Measurements from ENCODE around the gene ATP9B.

The ATP9B gene

DNA sequence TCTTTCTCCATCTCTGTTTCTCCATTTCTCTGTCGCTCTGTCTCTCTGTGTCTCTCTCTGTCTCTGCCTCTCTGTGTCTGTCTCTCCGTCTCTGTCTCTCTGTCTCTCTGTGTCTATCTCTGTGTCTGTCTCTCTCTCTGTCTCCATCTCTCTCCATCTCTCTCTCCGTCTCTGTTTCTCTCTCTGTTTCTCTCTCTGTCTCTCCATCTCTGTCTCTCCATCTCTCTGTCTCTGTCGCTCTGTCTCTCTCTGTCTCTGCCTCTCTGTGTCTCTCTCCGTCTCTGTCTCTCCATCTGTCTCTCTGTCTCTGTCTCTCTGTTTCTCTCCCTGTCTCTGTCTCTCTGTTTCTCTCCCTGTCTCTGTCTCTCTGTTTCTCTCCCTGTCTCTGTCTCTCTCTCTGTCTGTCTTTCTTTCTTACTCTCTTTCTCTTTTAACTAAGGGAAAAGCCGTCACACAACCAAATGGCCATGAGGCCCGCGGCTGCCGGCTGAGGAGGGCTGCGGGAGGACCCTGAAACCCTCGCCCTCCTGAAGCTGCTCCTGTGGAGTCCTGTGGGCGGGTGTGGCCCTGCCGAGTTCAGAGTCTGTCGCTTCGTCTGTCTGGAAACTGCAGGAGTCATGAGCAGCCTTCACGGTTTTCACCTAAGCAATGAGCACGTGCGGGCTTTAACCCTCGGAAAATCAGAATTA is 355.8 kb downstream of the ATP9B start:
- Histone ChIP-seq H3K9me3 (ENCODE audit: control insufficient read depth in 1 of 2, low read length in 2 of 2) (no peaks in the 10 kb centered on the region), H3K27ac (ENCODE audit: low read depth, low read length) (no peak overlapping the region), H3K27me3 (ENCODE audit: control insufficient read depth in 1 of 2, insufficient read depth in 2 of 2, low read length in 2 of 2) (no peaks in the 10 kb centered on the region), H3K4me1 (ENCODE audit: control insufficient read depth in 1 of 2, insufficient read depth in 2 of 2, low read length in 2 of 2) (peaks cover 0 to 6% of the 10 kb centered on the region in 2 donors), H3K4me3 (ENCODE audit: low read depth in 1 of 2, low read length in 2 of 2) (no peak overlapping the region), H3K9ac (ENCODE audit: low read depth in 1 of 2, low read length in 2 of 2) (no peak overlapping the region), H3K36me3 (ENCODE audit: control insufficient read depth in 1 of 2, insufficient read depth in 2 of 2, low read length in 2 of 2) (peaks cover 0 to 5% of the 10 kb centered on the region in 2 donors)

DNA sequence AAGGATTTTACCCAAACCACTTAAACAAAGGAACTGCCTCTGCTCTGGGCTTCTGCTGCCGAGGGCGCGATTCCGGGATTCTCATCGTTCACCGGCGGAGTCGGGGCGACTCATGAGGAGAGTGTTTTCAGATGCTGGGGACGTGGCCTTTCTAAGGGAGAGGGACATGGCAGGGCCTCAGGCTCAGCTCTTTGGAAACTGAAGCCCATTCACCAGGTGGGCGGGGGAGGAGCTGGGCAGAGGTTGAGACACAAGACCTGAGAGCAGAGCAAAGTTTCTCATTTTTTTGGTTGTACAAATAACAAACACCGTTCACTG is 356.3 kb downstream of the ATP9B start:
- Histone ChIP-seq H3K9ac (ENCODE audit: low read depth in 1 of 2, low read length in 2 of 2) (no peak overlapping the region), H3K27me3 (ENCODE audit: control insufficient read depth in 1 of 2, insufficient read depth in 2 of 2, low read length in 2 of 2) (no peaks in the 10 kb centered on the region), H3K9me3 (ENCODE audit: control insufficient read depth in 1 of 2, low read length in 2 of 2) (no peaks in the 10 kb centered on the region), H3K36me3 (ENCODE audit: control insufficient read depth in 1 of 2, insufficient read depth in 2 of 2, low read length in 2 of 2) (peaks cover 0 to 4% of the 10 kb centered on the region in 2 donors), H3K4me1 (ENCODE audit: control insufficient read depth in 1 of 2, insufficient read depth in 2 of 2, low read length in 2 of 2) (peaks cover 0 to 6% of the 10 kb centered on the region in 2 donors), H3K4me3 (ENCODE audit: low read depth in 1 of 2, low read length in 2 of 2) (no peak overlapping the region), H3K27ac (ENCODE audit: low read depth, low read length) (no peak overlapping the region)

DNA sequence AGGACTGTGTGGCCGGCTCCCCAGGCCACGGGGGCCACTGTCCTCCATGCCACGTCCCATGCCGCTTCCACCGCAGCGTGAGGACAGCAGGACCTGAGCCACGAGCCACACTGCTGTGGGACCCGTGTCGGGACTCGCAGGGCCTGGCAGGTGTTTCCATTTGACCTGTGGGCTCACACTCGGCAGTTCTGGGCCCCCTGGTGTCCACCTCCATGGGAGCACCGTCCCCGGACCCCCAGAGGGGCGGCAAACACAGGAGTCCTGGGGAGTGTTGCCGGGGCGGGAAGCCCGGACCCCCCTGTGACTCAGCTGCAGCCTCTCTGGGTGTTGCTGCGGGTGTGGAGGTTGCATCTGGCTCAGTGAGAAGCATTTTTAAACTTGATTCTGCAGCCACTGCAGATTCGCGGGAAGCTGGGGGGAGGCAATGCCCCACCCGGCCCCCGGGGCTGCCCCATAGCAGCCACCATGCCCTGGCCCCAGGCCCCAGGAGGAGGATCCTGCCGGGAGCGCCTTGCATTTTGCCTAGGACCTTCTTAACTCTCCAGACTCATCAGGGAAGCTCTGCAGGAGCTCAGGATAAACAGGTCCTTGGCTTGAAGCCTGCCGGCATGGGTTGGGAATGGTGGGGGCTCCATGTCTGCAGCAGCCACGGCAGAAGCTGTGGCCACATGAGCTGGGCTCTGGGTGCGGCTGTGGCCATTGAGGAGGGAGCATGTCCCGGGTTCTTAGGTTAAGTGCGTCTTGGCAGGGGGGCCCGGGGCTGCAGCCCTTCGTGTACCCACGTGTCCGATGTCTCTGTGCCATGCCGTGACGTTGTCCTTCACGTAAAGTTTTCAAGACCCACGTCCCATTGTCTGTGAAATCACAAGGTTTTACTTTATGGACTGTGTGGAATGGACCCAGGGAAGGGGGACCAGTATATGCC is 357.4 kb downstream of the ATP9B start:
- Histone ChIP-seq H3K27ac (ENCODE audit: low read depth, low read length) (no peak overlapping the region), H3K27me3 (ENCODE audit: control insufficient read depth in 1 of 2, insufficient read depth in 2 of 2, low read length in 2 of 2) (no peaks in the 10 kb centered on the region), H3K9me3 (ENCODE audit: control insufficient read depth in 1 of 2, low read length in 2 of 2) (no peaks in the 10 kb centered on the region), H3K4me1 (ENCODE audit: control insufficient read depth in 1 of 2, insufficient read depth in 2 of 2, low read length in 2 of 2) (peaks cover 0 to 6% of the 10 kb centered on the region in 2 donors), H3K9ac (ENCODE audit: low read depth in 1 of 2, low read length in 2 of 2) (no peak overlapping the region), H3K4me3 (ENCODE audit: low read depth in 1 of 2, low read length in 2 of 2) (no peak overlapping the region), H3K36me3 (ENCODE audit: control insufficient read depth in 1 of 2, insufficient read depth in 2 of 2, low read length in 2 of 2) (no peaks in the 10 kb centered on the region)

DNA sequence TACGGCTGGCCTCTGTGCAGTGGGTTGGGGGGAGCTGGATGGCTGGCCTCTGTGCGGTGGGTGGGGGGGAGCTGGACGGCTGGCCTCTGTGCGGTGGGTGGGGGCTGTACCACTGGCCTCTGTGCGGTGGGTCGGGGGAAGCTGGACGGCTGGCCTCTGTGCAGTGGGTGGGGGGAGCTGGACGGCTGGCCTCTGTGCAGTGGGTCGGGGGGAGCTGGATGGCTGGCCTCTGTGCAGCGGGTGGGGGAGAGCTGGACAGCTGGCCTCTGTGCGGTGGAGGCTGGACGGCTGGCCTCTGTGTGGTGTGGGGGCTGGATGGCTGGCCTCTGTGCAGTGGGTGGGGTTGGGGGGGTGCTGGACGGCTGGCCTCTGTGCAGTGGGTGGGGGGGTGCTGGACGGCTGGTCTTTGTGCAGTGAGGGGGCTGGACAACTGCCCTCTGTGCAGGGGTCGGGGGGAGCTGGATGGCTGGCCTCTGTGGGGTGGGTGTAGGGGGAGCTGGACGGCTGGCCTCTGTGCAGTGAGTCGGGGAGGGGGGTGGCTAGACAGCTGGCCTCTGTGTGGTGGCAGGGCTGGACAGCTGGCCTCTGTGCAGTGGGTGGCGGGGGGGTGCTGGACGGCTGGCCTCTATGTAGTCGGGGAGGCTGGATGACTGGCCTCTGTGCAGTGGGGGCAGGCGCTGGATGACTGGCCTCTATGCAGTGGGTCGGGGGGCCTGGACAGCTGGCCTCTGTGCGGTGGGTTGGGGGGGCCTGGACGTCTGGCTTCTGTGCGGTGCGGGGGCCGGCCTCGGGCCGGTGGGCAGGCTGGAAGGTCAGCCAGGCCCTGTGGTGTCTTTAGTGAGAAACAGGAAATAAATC is 358.4 kb downstream of the ATP9B start:
- H3K9me3 ChIP-seq (ENCODE audit: control insufficient read depth in 1 of 2, low read length in 2 of 2), result no peaks in the 10 kb centered on the region
- H3K4me1 ChIP-seq (ENCODE audit: control insufficient read depth in 1 of 2, insufficient read depth in 2 of 2, low read length in 2 of 2), result peaks cover 0 to 6% of the 10 kb centered on the region in 2 donors
- no peak overlapping the region for H3K27ac ChIP-seq (ENCODE audit: low read depth, low read length)
- H3K4me3 ChIP-seq (ENCODE audit: low read depth in 1 of 2, low read length in 2 of 2), result no peak overlapping the region
- H3K36me3 ChIP-seq (ENCODE audit: control insufficient read depth in 1 of 2, insufficient read depth in 2 of 2, low read length in 2 of 2), result no peaks in the 10 kb centered on the region
- H3K27me3 ChIP-seq (ENCODE audit: control insufficient read depth in 1 of 2, insufficient read depth in 2 of 2, low read length in 2 of 2), result no peaks in the 10 kb centered on the region
- no peak overlapping the region for H3K9ac ChIP-seq (ENCODE audit: low read depth in 1 of 2, low read length in 2 of 2)
